ENCODE measurements around the gene TSPAN19. TPM values are rescaled to one million over a fixed set of nuclear protein-coding genes. Genes with fewer than 3 reads are reported as not detected.
A peak's percentile ranks its signal among the peaks of the same experiment; 100 is the strongest.

TSPAN19 gene
- total RNA-seq, 1 experiment from 2014 or later, result not detected

- no peaks in the 10 kb centered on the region for H3K27me3 Mint-ChIP-seq (ENCODE audit: low read depth)
- ChIA-PET POLR2A (no interaction called here), CTCF (no interaction called here)
- 0 out of 2 replicates have a peak, but pooled peaks cover 3% of the 10 kb centered on the region for H3K9me3 Mint-ChIP-seq
- no peak for DNase-seq (ENCODE audit: low spot score)
- H3K4me1 Mint-ChIP-seq, result peaks cover 12% of the 10 kb centered on the region; the same call in 1 of the 2 replicates
- H3K36me3 Mint-ChIP-seq, result no peaks in the 10 kb centered on the region
- TF ChIP-seq SMAD3 (CRISPR knock-in tag; IDR thresholded peaks at IDR 0.05; ENCODE audit: borderline replicate concordance), result no peak
- no peak for TF ChIP-seq ZBTB21 (CRISPR knock-in tag; IDR thresholded peaks at IDR 0.05; ENCODE audit: borderline replicate concordance)
- TF ChIP-seq GABPB1 (CRISPR knock-in tag; IDR thresholded peaks at IDR 0.05), result no peak
- TF ChIP-seq CDX4 (CRISPR knock-in tag; IDR thresholded peaks at IDR 0.05; ENCODE audit: borderline replicate concordance), result no peak
- TF ChIP-seq OVOL2 (CRISPR knock-in tag; IDR thresholded peaks at IDR 0.05; ENCODE audit: borderline replicate concordance), result no peak
- no peak for TF ChIP-seq FOXJ3 (CRISPR knock-in tag; IDR thresholded peaks at IDR 0.05; ENCODE audit: borderline replicate concordance)
- no peak for TF ChIP-seq FOXK1 (CRISPR knock-in tag; IDR thresholded peaks at IDR 0.05)
- TF ChIP-seq ARID4B (CRISPR knock-in tag; IDR thresholded peaks at IDR 0.05; ENCODE audit: borderline replicate concordance), result no peak
- no peak for TF ChIP-seq TP53 (CRISPR knock-in tag; IDR thresholded peaks at IDR 0.05)
- no peak for TF ChIP-seq HMGXB4 (CRISPR knock-in tag; IDR thresholded peaks at IDR 0.05)
- no peak for TF ChIP-seq HMGA2 (CRISPR knock-in tag; IDR thresholded peaks at IDR 0.05)
- TF ChIP-seq NFYB (CRISPR knock-in tag; conservative IDR thresholded peaks at IDR 0.05; ENCODE audit: low read depth), result no peak
- TF ChIP-seq JAZF1 (CRISPR knock-in tag; IDR thresholded peaks at IDR 0.05), result no peak
- TF ChIP-seq TCF7 (CRISPR knock-in tag; IDR thresholded peaks at IDR 0.05; ENCODE audit: low read depth), result no peak
- TF ChIP-seq NR1H2 (CRISPR knock-in tag; IDR thresholded peaks at IDR 0.05), result no peak
- no peak for TF ChIP-seq ESRRA (CRISPR knock-in tag; IDR thresholded peaks at IDR 0.05; ENCODE audit: borderline replicate concordance)
- TF ChIP-seq CBFB (CRISPR knock-in tag; IDR thresholded peaks at IDR 0.05; ENCODE audit: low read depth), result no peak
- H3K27ac Mint-ChIP-seq, result no peak overlapping the region
- no peak overlapping the region for H3K4me3 Mint-ChIP-seq
- no peak for ATAC-seq
Observed at GRCh38 chr12:84976133-84976532, 59.9 kb downstream of the TSPAN19 start.

- Mint-ChIP-seq H3K9me3 (no peaks in the 10 kb centered on the region), H3K4me3 (no peak overlapping the region), H3K27ac (no peak overlapping the region), H3K27me3 (ENCODE audit: low read depth) (no peaks in the 10 kb centered on the region), H3K4me1 (peaks cover 12% of the 10 kb centered on the region; the same call in 1 of the 2 replicates), H3K36me3 (no peaks in the 10 kb centered on the region)
- ATAC-seq, result peak; percentile 65
- DNase-seq (ENCODE audit: low spot score), result no peak
- ChIA-PET POLR2A (no interaction called here), CTCF (interaction anchor here (1.2 kb wide), 1 partner anchor 55 kb away, joined by 3 read pairs; no protein-coding TSS in a partner anchor)
- TF ChIP-seq ESRRA (CRISPR knock-in tag; IDR thresholded peaks at IDR 0.05; ENCODE audit: borderline replicate concordance) (no peak), ATF1 (CRISPR knock-in tag; IDR thresholded peaks at IDR 0.05) (no peak)
Observed at GRCh38 chr12:84974155-84974815, 61.8 kb downstream of the TSPAN19 start.
